ENCODE results near the gene ST6GAL1. TPM values are rescaled to one million over a fixed set of nuclear protein-coding genes. Genes with fewer than 3 reads are reported as not detected.
A peak's percentile ranks its signal among the peaks of the same experiment; 100 is the strongest.

ST6GAL1 gene
- total and polyA plus RNA-seq, 12 donors = 19.5 to 94.7 (median 65.8) TPM

- intact Hi-C loops (cut with DNase I) = no loop called here
- peaks cover 0 to 9% (median 0%) of the 10 kb centered on the region in 9 donors for H3K4me1 ChIP-seq
- DNase-seq = no peak
Measured at GRCh38 chr3:186895406-186895805, 34.9 kb upstream of the ST6GAL1 start.

GRCh38 chr3:186896006-186896405 is 34.3 kb upstream of the ST6GAL1 start:
- 90 to 92% methylated on average over 4 of the region's 4 CpGs for WGBS, 2 donors
- Histone ChIP-seq H3K4me1 (peaks cover 0 to 9% (median 3%) of the 10 kb centered on the region in 9 donors), H3K27ac (peak overlapping the region in 1 of 10 donors; percentile 22), H3K36me3 (no peaks in the 10 kb centered on the region), H3K9me3 (no peaks in the 10 kb centered on the region), H3K27me3 (no peaks in the 10 kb centered on the region), H3K4me3 (no peak overlapping the region)
- DNase-seq (no peak), ATAC-seq (no peak)
- intact Hi-C loops (cut with DNase I) = no loop called here
- TF ChIP-seq CTCF (IDR thresholded peaks at IDR 0.05) = no peak

More at GRCh38 chr3:186895406-186895805, 34.9 kb upstream of the ST6GAL1 start:
- Histone ChIP-seq H3K4me3 (no peak overlapping the region), H3K27ac (peak overlapping the region in 1 of 10 donors; percentile 22), H3K9me3 (no peaks in the 10 kb centered on the region), H3K27me3 (no peaks in the 10 kb centered on the region), H3K36me3 (no peaks in the 10 kb centered on the region)
- WGBS, 2 donors = 79 to 87% methylated on average over 5 of the region's 5 CpGs
- ATAC-seq = peak in 2 of 8 donors; percentile 38 to 70
- TF ChIP-seq CTCF (IDR thresholded peaks at IDR 0.05) = no peak

GRCh38 chr3:186896875-186897274 is 33.5 kb upstream of the ST6GAL1 start:
- 71% methylated on average over 4 of the region's 4 CpGs for WGBS, 2 donors
- H3K36me3 ChIP-seq = no peaks in the 10 kb centered on the region
- DNase-seq = no peak
- peaks cover 0 to 14% (median 6%) of the 10 kb centered on the region in 9 donors for H3K4me1 ChIP-seq
- intact Hi-C loops (cut with DNase I) = no loop called here
- no peaks in the 10 kb centered on the region for H3K9me3 ChIP-seq
- H3K27ac ChIP-seq = no peak overlapping the region
- H3K27me3 ChIP-seq = no peaks in the 10 kb centered on the region
- ATAC-seq = no peak
- H3K4me3 ChIP-seq = no peak overlapping the region
- no peak for TF ChIP-seq CTCF (IDR thresholded peaks at IDR 0.05)

- peaks cover 0 to 15% (median 0%) of the 10 kb centered on the region in 11 donors for H3K9me3 ChIP-seq
- TF ChIP-seq CTCF (IDR thresholded peaks at IDR 0.05) = no peak
- H3K4me1 ChIP-seq = peaks cover 0 to 15% (median 4%) of the 10 kb centered on the region in 9 donors
- 72 to 76% methylated on average over 1 of the region's 1 CpG for WGBS, 2 donors
- DNase-seq = no peak
- H3K27me3 ChIP-seq = no peaks in the 10 kb centered on the region
- peak overlapping the region in 2 of 10 donors; percentile 41 to 45 for H3K27ac ChIP-seq
- no peaks in the 10 kb centered on the region for H3K36me3 ChIP-seq
- no peak overlapping the region for H3K4me3 ChIP-seq
- intact Hi-C loops (cut with DNase I) = no loop called here
- ATAC-seq = peak in 6 of 8 donors; percentile 58 to 77 (median 68)
Measured at GRCh38 chr3:186901135-186901734, 29.1 kb upstream of the ST6GAL1 start.

Data from heart right ventricle (tissue), 16 donors.